Body of pancreas (tissue), 4 donors: ENCODE data around the gene STAMBPL1.

Experiments
- POLR2A ChIP-seq, 3 donors: fragments of 450-650 bp; IDR thresholded peaks; one replicate each; pipeline ENCODE4 v1.6.1; 2016; ENCODE audit warnings: antibody characterized with exemption in 3 of 3, mild to moderate bottlenecking in 2 of 3
- TF ChIP-seq, protein P1 (sequence below), 7 experiments: fragments of 450-650 bp in 4 of 7; fragments of 200-600 bp in 3 of 7; sonication (generic) in 3 of 7; IDR thresholded peaks; one replicate each; pipeline ENCODE4 v1.5.1; 2016 to 2019; ENCODE audit warnings: antibody characterized with exemption in 7 of 7

DNA sequence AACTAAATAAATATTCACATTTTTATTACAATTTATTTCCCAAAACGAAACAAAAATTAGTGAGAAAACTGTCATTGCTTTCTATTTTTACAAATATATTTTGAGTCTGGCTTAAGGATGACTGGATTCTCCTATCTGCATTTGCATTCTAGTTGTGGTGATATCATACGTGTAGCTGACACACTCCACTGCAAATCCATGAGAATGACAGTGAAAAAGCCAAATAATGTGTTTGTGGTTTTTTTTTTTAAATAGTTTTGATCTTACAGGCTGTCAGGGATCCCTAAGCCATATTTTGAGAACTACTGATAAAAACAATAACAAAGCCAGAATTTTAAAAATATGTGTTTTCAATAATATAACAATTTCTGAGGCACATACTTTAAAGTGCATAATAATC lies 5.8 kb upstream of the STAMBPL1 start:
- TF ChIP-seq, protein P1, sequence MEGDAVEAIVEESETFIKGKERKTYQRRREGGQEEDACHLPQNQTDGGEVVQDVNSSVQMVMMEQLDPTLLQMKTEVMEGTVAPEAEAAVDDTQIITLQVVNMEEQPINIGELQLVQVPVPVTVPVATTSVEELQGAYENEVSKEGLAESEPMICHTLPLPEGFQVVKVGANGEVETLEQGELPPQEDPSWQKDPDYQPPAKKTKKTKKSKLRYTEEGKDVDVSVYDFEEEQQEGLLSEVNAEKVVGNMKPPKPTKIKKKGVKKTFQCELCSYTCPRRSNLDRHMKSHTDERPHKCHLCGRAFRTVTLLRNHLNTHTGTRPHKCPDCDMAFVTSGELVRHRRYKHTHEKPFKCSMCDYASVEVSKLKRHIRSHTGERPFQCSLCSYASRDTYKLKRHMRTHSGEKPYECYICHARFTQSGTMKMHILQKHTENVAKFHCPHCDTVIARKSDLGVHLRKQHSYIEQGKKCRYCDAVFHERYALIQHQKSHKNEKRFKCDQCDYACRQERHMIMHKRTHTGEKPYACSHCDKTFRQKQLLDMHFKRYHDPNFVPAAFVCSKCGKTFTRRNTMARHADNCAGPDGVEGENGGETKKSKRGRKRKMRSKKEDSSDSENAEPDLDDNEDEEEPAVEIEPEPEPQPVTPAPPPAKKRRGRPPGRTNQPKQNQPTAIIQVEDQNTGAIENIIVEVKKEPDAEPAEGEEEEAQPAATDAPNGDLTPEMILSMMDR (IDR thresholded peaks at IDR 0.05) = no peak
- no peak for TF ChIP-seq POLR2A (IDR thresholded peaks at IDR 0.05)
